Colonic mucosa (tissue), 4 donors: Measurements from ENCODE around the gene ELFN2. TPM values are rescaled to one million over a fixed set of nuclear protein-coding genes. Genes with fewer than 3 reads are reported as not detected.

Experiments
- DNase-seq: peaks from one replicate; pipeline ENCODE4 v3.0.0-alpha.2; 2020
- H3K27ac ChIP-seq: fragments of 200-600 bp; one replicate; pipeline ENCODE4 v1.8.0; 2021
- H3K27me3 ChIP-seq: fragments of 200-600 bp; one replicate; pipeline ENCODE4 v1.8.0; 2021
- H3K36me3 ChIP-seq: fragments of 200-600 bp; one replicate; pipeline ENCODE4 v1.8.0; 2021
- H3K4me1 ChIP-seq: fragments of 200-600 bp; one replicate; pipeline ENCODE4 v1.8.0; 2021; ENCODE audit warnings: mild to moderate bottlenecking
- H3K4me3 ChIP-seq: fragments of 200-600 bp; one replicate; pipeline ENCODE4 v1.8.0; 2021
- H3K9ac ChIP-seq, 2 donors: one replicate each; pipeline ENCODE4 v1.7.0; 2013; ENCODE audit warnings: control low read depth in 2 of 2, low read depth in 2 of 2, low read length in 2 of 2
- H3K9me3 ChIP-seq: fragments of 200-600 bp; one replicate; pipeline ENCODE4 v1.8.0; 2021
- CTCF ChIP-seq: fragments of 200-600 bp; IDR thresholded peaks from one replicate; pipeline ENCODE4 v1.8.0; 2022; ENCODE audit warnings: antibody characterized with exemption, mild to moderate bottlenecking
- intact Hi-C: fragments of 100-400 bp; cut with DNase I; formaldehyde crosslinking; loops from one replicate; pipeline ENCODE4 v1.14.1; 2022
- total RNA-seq, 2 donors: library from RNA; stranded (reverse); fragmentation: NEBNext Ultra II Directional in 1 of 2; extraction: Animal tissue kit (Norgen Biotek cat#: 25700) in 1 of 2; gene quantifications; one replicate each; pipeline ENCODE4 v1.2.1, GENCODE V29; 2021
- donor health status: healthy.
- donor health status: DM: no; HTN: no; CAD: no.
- donor health status: DM: no; HTN: no; CAD: no.

Gene ELFN2
- total RNA-seq, 2 donors from 2014 or later: 0.07 to 0.21 TPM

- H3K27me3 ChIP-seq: peaks cover 32% of the 10 kb centered on the region
- no peak for TF ChIP-seq CTCF
- H3K4me3 ChIP-seq: no peak overlapping the region
- H3K9ac ChIP-seq: no peak overlapping the region
- H3K9me3 ChIP-seq: no peaks in the 10 kb centered on the region
- intact Hi-C loops: no loop called here
- H3K4me1 ChIP-seq: no peaks in the 10 kb centered on the region
- H3K36me3 ChIP-seq: no peaks in the 10 kb centered on the region
- no peak overlapping the region for H3K27ac ChIP-seq
- DNase-seq: no peak
Measured at GRCh38 chr22:37416827-37417226, 10.5 kb downstream of the ELFN2 start.

GRCh38 chr22:37416389-37416788, 10.9 kb downstream of the ELFN2 start:
- Histone ChIP-seq H3K27ac (no peak overlapping the region), H3K4me3 (no peak overlapping the region), H3K9ac (no peak overlapping the region), H3K4me1 (no peaks in the 10 kb centered on the region), H3K9me3 (no peaks in the 10 kb centered on the region), H3K36me3 (no peaks in the 10 kb centered on the region), H3K27me3 (peaks cover 28% of the 10 kb centered on the region)
- TF ChIP-seq CTCF: no peak
- intact Hi-C loops: no loop called here
- no peak for DNase-seq

DNA sequence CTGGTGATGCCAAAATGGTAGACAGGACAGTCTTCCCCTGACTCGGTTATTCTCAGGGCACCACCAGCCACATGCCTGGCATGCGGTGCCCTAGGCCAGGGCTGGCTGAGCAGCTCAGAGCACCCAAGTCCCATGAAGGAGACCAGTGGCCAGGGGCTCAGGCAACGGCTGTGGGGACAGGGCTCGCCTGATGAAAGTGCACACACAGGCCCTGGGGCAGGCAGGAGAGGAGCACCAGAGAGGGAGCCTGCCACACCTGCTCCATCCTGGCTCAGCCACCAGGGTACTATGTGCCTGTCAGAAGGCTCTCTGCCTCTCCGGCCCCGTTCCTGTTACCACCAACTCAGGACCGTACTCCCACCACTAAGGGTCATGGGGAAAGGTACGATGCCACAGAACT, 12.1 kb downstream of the ELFN2 start:
- DNase-seq: no peak
- no peaks in the 10 kb centered on the region for H3K4me1 ChIP-seq
- no peak overlapping the region for H3K9ac ChIP-seq
- intact Hi-C loops: no loop called here
- H3K9me3 ChIP-seq: no peaks in the 10 kb centered on the region
- no peak overlapping the region for H3K4me3 ChIP-seq
- no peak overlapping the region for H3K27ac ChIP-seq
- no peak for TF ChIP-seq CTCF
- peaks cover 16% of the 10 kb centered on the region for H3K27me3 ChIP-seq
- no peaks in the 10 kb centered on the region for H3K36me3 ChIP-seq

DNA sequence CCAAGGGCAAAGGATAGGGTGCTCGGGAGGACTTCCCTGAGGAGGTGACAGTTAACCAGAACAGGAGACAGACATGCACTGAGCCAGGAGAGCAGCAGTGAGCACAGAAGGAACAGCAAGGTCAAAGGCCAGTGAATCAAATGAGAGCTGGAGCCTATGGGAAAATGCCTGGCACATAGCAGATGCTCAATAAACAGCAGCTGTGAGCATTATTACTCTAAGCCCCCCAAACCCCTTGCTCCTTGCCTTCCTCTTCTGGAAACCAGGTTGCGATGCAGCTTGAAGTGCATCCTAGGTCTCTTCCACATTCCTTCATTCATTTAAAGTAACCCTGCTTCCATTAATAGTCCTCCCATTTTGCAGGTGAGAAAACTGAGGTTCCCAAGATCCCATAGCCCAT, 13.0 kb downstream of the ELFN2 start:
- intact Hi-C loops: no loop called here
- no peak for TF ChIP-seq CTCF
- Histone ChIP-seq H3K27me3 (peaks cover 7% of the 10 kb centered on the region), H3K9me3 (no peaks in the 10 kb centered on the region), H3K9ac (no peak overlapping the region), H3K4me3 (no peak overlapping the region), H3K36me3 (no peaks in the 10 kb centered on the region), H3K27ac (no peak overlapping the region), H3K4me1 (no peaks in the 10 kb centered on the region)
- DNase-seq: no peak

- no peaks in the 10 kb centered on the region for H3K4me1 ChIP-seq
- no peak for DNase-seq
- intact Hi-C loops: no loop called here
- no peak overlapping the region for H3K27ac ChIP-seq
- no peak overlapping the region for H3K4me3 ChIP-seq
- no peak overlapping the region for H3K9ac ChIP-seq
- no peak for TF ChIP-seq CTCF
- H3K9me3 ChIP-seq: no peaks in the 10 kb centered on the region
- no peaks in the 10 kb centered on the region for H3K36me3 ChIP-seq
- no peaks in the 10 kb centered on the region for H3K27me3 ChIP-seq
Measured at GRCh38 chr22:37413546-37413945, 13.7 kb downstream of the ELFN2 start.
